CD14-positive monocyte (primary cell): ENCODE data around the gene ASTN1. TPM values are rescaled to one million over a fixed set of nuclear protein-coding genes. Genes with fewer than 3 reads are reported as not detected.

Source experiments
- DNase-seq, 3 donors: peaks; one replicate each; pipeline ENCODE4 v3.0.0-alpha.2; 2011 to 2022
- H2AFZ ChIP-seq: 2 replicates; pipeline ENCODE4 v1.6.0; 2012; ENCODE audit warnings: mild to moderate bottlenecking, low read depth, low read length, inconsistent platforms; ENCODE audit not compliant: insufficient read depth, poor library complexity, severe bottlenecking
- H3K27ac ChIP-seq, 2 donors: 1 replicate in 1 of 2; 2 replicates in 1 of 2; pipeline ENCODE4 v1.5.1; 2012 to 2013; ENCODE audit warnings: low read length in 2 of 2, control low read depth in 1 of 2, inconsistent platforms in 1 of 2, low read depth in 1 of 2, mild to moderate bottlenecking in 1 of 2
- H3K27me3 ChIP-seq, 2 donors: one replicate each; pipeline versions ENCODE4 v1.6.0 to v1.6.1; 2011 to 2013; ENCODE audit warnings: low read length in 2 of 2; ENCODE audit not compliant: control insufficient read depth in 2 of 2, insufficient read depth in 2 of 2
- H3K36me3 ChIP-seq, 2 donors: replicated peaks in 1 of 2; 1 replicate in 1 of 2; 2 replicates in 1 of 2; pipeline versions ENCODE4 v1.5.1 to v1.6.1; 2012 to 2013; ENCODE audit warnings: low read length in 2 of 2, control low read depth in 1 of 2, inconsistent platforms in 1 of 2, mild to moderate bottlenecking in 1 of 2; ENCODE audit not compliant: insufficient read depth in 2 of 2, control insufficient read depth in 1 of 2
- H3K4me1 ChIP-seq, 2 donors: 1 replicate in 1 of 2; 2 replicates in 1 of 2; pipeline versions ENCODE4 v1.5.1 to v1.6.1; 2012 to 2013; ENCODE audit warnings: low read length in 2 of 2, control low read depth in 1 of 2, inconsistent platforms in 1 of 2, mild to moderate bottlenecking in 1 of 2, moderate library complexity in 1 of 2; ENCODE audit not compliant: insufficient read depth in 2 of 2, control insufficient read depth in 1 of 2
- H3K4me2 ChIP-seq: replicated peaks from 2 replicates; pipeline ENCODE3; 2012; ENCODE audit warnings: low read length, moderate library complexity, mild to moderate bottlenecking; ENCODE audit not compliant: poor library complexity, severe bottlenecking; ENCODE audit errors: extremely low read depth
- H3K4me3 ChIP-seq, 3 experiments: fragments of 200-600 bp in 1 of 3; sonication (generic) in 1 of 3; replicated peaks in 1 of 3; 1 replicate in 2 of 3; 2 replicates in 1 of 3; pipeline ENCODE4 v1.5.1; 2011 to 2013; ENCODE audit warnings: low read length in 3 of 3, mild to moderate bottlenecking in 3 of 3, control low read depth in 2 of 3, low read depth in 2 of 3, inconsistent platforms in 1 of 3, moderate library complexity in 1 of 3
- H3K79me2 ChIP-seq: 2 replicates; pipeline ENCODE4 v1.6.0; 2012; ENCODE audit warnings: mild to moderate bottlenecking, control low read depth, inconsistent platforms, low read length, moderate library complexity; ENCODE audit not compliant: insufficient read depth
- H3K9ac ChIP-seq: 2 replicates; pipeline ENCODE4 v1.6.0; 2017; ENCODE audit warnings: low read length, mild to moderate bottlenecking; ENCODE audit not compliant: insufficient read depth, poor library complexity, severe bottlenecking
- H3K9me3 ChIP-seq, 2 donors: replicated peaks in 1 of 2; 1 replicate in 1 of 2; 2 replicates in 1 of 2; pipeline versions ENCODE4 v1.5.1 to v1.6.1; 2012 to 2013; ENCODE audit warnings: low read length in 2 of 2, control low read depth in 1 of 2; ENCODE audit not compliant: control insufficient read depth in 1 of 2, insufficient read depth in 1 of 2
- H4K20me1 ChIP-seq: 2 replicates; pipeline ENCODE4 v1.6.0; 2012; ENCODE audit warnings: mild to moderate bottlenecking, low read length, control low read depth, moderate library complexity; ENCODE audit not compliant: insufficient read depth
- H3K27ac Mint-ChIP-seq, 7 donors: one replicate each; pipeline ENCODE4 v1.8.0; 2020; ENCODE audit warnings: mild to moderate bottlenecking in 7 of 7, mixed read lengths in 7 of 7, moderate library complexity in 6 of 7, inconsistent platforms in 2 of 7
- H3K27me3 Mint-ChIP-seq, 3 donors: one replicate each; pipeline ENCODE4 v1.8.0; 2021 to 2022; ENCODE audit warnings: low read depth in 3 of 3, mild to moderate bottlenecking in 3 of 3, mixed read lengths in 3 of 3, moderate library complexity in 3 of 3, inconsistent platforms in 1 of 3
- H3K36me3 Mint-ChIP-seq, 2 donors: one replicate each; pipeline ENCODE4 v1.8.0; 2020; ENCODE audit warnings: mixed read lengths in 2 of 2, inconsistent platforms in 1 of 2, mild to moderate bottlenecking in 1 of 2
- H3K4me1 Mint-ChIP-seq: one replicate; pipeline ENCODE4 v1.8.0; 2020; ENCODE audit warnings: mild to moderate bottlenecking, mixed read lengths
- H3K4me3 Mint-ChIP-seq, 2 donors: one replicate each; pipeline ENCODE4 v1.8.0; 2020; ENCODE audit warnings: mild to moderate bottlenecking in 2 of 2, mixed read lengths in 2 of 2, moderate library complexity in 1 of 2
- H3K9me3 Mint-ChIP-seq, 7 donors: one replicate each; pipeline ENCODE4 v1.8.0; 2020 to 2022; ENCODE audit warnings: mixed read lengths in 7 of 7, mild to moderate bottlenecking in 6 of 7, moderate library complexity in 6 of 7, inconsistent platforms in 2 of 7
- CTCF ChIP-seq: fragments of 200-600 bp; IDR thresholded peaks from one replicate; pipeline ENCODE4 v1.8.0; 2022; ENCODE audit warnings: antibody characterized with exemption, mild to moderate bottlenecking
- WGBS: methylation state at CpG from one replicate; pipeline ENCODE4 v1.1.5; 2013; ENCODE audit warnings: missing lambda C conversion rate; ENCODE audit not compliant: insufficient coverage; 5-methylcytosine and 5-hydroxymethylcytosine counted together
- intact Hi-C, 2 donors: fragments of 100-400 bp; cut with micrococcal nuclease; formaldehyde crosslinking; loops; one replicate each; pipeline versions ENCODE4 v1.15.0 to v1.15.1; 2023
- polyA plus RNA-seq, 3 donors: library from polyadenylated mRNA; depleted of rRNA in 1 of 3; unstranded in 2 of 3; stranded (reverse) in 1 of 3; fragments of 300-500 nt in 2 of 3; fragments of >200 nt in 1 of 3; fragmentation: Illumina TruSeq in 2 of 3; gene quantifications; 1 replicate in 2 of 3; 2 replicates in 1 of 3; pipeline ENCODE4 v1.2.3, GENCODE V29; 2012 to 2021

The ASTN1 gene
- polyA plus RNA-seq, 3 donors = not detected

- Histone ChIP-seq H3K9me3 (peaks cover 0 to 6% of the 10 kb centered on the region in 2 donors), H3K4me3 (no peak overlapping the region), H3K79me2 (no peaks in the 10 kb centered on the region), H3K4me1 (no peaks in the 10 kb centered on the region), H2AFZ (no peak overlapping the region), H3K36me3 (no peaks in the 10 kb centered on the region), H3K9ac (no peak overlapping the region), H3K4me2 (no peak overlapping the region), H4K20me1 (no peaks in the 10 kb centered on the region), H3K27me3 (no peaks in the 10 kb centered on the region), H3K27ac (no peak overlapping the region)
- H3K4me3 Mint-ChIP-seq = no peak overlapping the region
- intact Hi-C loops = no loop called here
- TF ChIP-seq CTCF = no peak
- H3K9me3 Mint-ChIP-seq = peaks cover 0 to 9% (median 0%) of the 10 kb centered on the region in 7 donors
- H3K36me3 Mint-ChIP-seq = no peaks in the 10 kb centered on the region
- H3K27me3 Mint-ChIP-seq = peaks cover 0 to 1% (median 0%) of the 10 kb centered on the region in 3 donors
- H3K4me1 Mint-ChIP-seq = no peaks in the 10 kb centered on the region
- H3K27ac Mint-ChIP-seq = no peak overlapping the region
- no peak for DNase-seq
These were observed 72.5 kb downstream of the ASTN1 start for GRCh38 chr1:177092001-177092400.

GRCh38 chr1:177091040-177091439 is 73.5 kb downstream of the ASTN1 start:
- H3K4me1 Mint-ChIP-seq = no peaks in the 10 kb centered on the region
- TF ChIP-seq CTCF = no peak
- WGBS = no CpG with 5 or more reads among the region's 1 CpG
- H3K9me3 ChIP-seq = peaks cover 0 to 6% of the 10 kb centered on the region in 2 donors
- no peaks in the 10 kb centered on the region for H3K27me3 ChIP-seq
- no peaks in the 10 kb centered on the region for H3K36me3 ChIP-seq
- H3K9me3 Mint-ChIP-seq = peaks cover 0 to 7% (median 0%) of the 10 kb centered on the region in 7 donors
- peaks cover 0 to 1% (median 0%) of the 10 kb centered on the region in 3 donors for H3K27me3 Mint-ChIP-seq
- no peaks in the 10 kb centered on the region for H3K4me1 ChIP-seq
- no peak overlapping the region for H3K4me2 ChIP-seq
- no peak overlapping the region for H3K4me3 Mint-ChIP-seq
- intact Hi-C loops = no loop called here
- H3K27ac Mint-ChIP-seq = no peak overlapping the region
- no peak overlapping the region for H3K9ac ChIP-seq
- no peak overlapping the region for H3K4me3 ChIP-seq
- H3K36me3 Mint-ChIP-seq = no peaks in the 10 kb centered on the region
- no peak overlapping the region for H3K27ac ChIP-seq
- H4K20me1 ChIP-seq = no peaks in the 10 kb centered on the region
- H2AFZ ChIP-seq = no peak overlapping the region
- DNase-seq = no peak
- no peaks in the 10 kb centered on the region for H3K79me2 ChIP-seq
